ENCODE results near the gene GPR149.

GRCh38 chr3:154304936-154305335, 125.1 kb downstream of the GPR149 start:
- TF ChIP-seq, protein P1, sequence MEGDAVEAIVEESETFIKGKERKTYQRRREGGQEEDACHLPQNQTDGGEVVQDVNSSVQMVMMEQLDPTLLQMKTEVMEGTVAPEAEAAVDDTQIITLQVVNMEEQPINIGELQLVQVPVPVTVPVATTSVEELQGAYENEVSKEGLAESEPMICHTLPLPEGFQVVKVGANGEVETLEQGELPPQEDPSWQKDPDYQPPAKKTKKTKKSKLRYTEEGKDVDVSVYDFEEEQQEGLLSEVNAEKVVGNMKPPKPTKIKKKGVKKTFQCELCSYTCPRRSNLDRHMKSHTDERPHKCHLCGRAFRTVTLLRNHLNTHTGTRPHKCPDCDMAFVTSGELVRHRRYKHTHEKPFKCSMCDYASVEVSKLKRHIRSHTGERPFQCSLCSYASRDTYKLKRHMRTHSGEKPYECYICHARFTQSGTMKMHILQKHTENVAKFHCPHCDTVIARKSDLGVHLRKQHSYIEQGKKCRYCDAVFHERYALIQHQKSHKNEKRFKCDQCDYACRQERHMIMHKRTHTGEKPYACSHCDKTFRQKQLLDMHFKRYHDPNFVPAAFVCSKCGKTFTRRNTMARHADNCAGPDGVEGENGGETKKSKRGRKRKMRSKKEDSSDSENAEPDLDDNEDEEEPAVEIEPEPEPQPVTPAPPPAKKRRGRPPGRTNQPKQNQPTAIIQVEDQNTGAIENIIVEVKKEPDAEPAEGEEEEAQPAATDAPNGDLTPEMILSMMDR (conservative IDR thresholded peaks at IDR 0.05), result no peak
- no peak for TF ChIP-seq ZFX (IDR thresholded peaks at IDR 0.05)
